22Rv1 (cell line): Measurements from ENCODE around the gene C6orf62.

Experiments
- ZFX ChIP-seq: fragments of 450-650 bp; IDR thresholded peaks from 2 replicates; pipeline ENCODE4 v1.6.1; 2017; ENCODE audit warnings: antibody characterized with exemption, borderline replicate concordance
- TF ChIP-seq, protein P1 (sequence below): fragments of 450-650 bp; IDR thresholded peaks from 2 replicates; pipeline ENCODE4 v1.5.1; 2017; ENCODE audit warnings: mild to moderate bottlenecking

DNA sequence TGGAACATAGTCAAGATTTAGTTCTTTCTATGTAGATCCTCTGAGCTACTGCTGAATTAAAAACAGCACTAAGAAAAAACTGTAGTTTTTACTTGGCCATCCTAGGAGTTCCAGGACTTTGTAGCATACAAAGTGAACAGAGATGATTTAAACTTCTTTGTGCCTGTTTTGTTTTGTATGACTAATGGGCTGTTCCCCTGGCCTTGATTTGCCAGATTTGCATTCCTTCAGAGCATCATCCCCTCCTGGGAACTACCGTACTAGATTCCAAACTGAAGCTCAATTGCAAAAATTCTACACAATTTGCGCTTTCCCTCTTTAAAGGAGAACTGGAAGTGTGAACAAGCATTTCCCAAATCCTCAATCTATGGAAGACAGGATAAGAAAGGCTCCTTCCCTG, 29.0 kb downstream of the C6orf62 start:
- TF ChIP-seq, protein P1, sequence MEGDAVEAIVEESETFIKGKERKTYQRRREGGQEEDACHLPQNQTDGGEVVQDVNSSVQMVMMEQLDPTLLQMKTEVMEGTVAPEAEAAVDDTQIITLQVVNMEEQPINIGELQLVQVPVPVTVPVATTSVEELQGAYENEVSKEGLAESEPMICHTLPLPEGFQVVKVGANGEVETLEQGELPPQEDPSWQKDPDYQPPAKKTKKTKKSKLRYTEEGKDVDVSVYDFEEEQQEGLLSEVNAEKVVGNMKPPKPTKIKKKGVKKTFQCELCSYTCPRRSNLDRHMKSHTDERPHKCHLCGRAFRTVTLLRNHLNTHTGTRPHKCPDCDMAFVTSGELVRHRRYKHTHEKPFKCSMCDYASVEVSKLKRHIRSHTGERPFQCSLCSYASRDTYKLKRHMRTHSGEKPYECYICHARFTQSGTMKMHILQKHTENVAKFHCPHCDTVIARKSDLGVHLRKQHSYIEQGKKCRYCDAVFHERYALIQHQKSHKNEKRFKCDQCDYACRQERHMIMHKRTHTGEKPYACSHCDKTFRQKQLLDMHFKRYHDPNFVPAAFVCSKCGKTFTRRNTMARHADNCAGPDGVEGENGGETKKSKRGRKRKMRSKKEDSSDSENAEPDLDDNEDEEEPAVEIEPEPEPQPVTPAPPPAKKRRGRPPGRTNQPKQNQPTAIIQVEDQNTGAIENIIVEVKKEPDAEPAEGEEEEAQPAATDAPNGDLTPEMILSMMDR, result no peak
- TF ChIP-seq ZFX, result no peak
